Measurements from ENCODE around the gene MSI2. TPM values are rescaled to one million over a fixed set of nuclear protein-coding genes. Genes with fewer than 3 reads are reported as not detected.

The MSI2 gene
- total RNA-seq, 1 donor from 2014 or later: 110 TPM

- DNase-seq (no peak), ATAC-seq (ENCODE audit: poor library complexity) (peak; percentile 26)
- intact Hi-C loops (cut with DNase I): no loop called here
These were observed 93.9 kb downstream of the MSI2 start for GRCh38 chr17:57350266-57350665.

- DNase-seq: no peak
- intact Hi-C loops (cut with DNase I): no loop called here
- peak; percentile 16 for ATAC-seq (ENCODE audit: poor library complexity)
These were observed 96.4 kb downstream of the MSI2 start for GRCh38 chr17:57352665-57353175.

- DNase-seq (no peak), ATAC-seq (ENCODE audit: poor library complexity) (no peak)
- intact Hi-C loops (cut with DNase I): no loop called here
These were observed 98.3 kb downstream of the MSI2 start for GRCh38 chr17:57354673-57355072.

GRCh38 chr17:57355090-57355859 lies 99.0 kb downstream of the MSI2 start:
- no peak for DNase-seq
- intact Hi-C loops (cut with DNase I): no loop called here
- ATAC-seq (ENCODE audit: poor library complexity): peak; percentile 71

- ATAC-seq (ENCODE audit: poor library complexity): no peak
- intact Hi-C loops (cut with DNase I): no loop called here
These were observed 99.9 kb downstream of the MSI2 start for GRCh38 chr17:57356153-57356718.

GRCh38 chr17:57356719-57357391 lies 100.5 kb downstream of the MSI2 start:
- intact Hi-C loops (cut with DNase I): no loop called here

More at GRCh38 chr17:57356153-57356718, 99.9 kb downstream of the MSI2 start:
- DNase-seq: no peak

GRCh38 chr17:57357392-57357784 lies 101.1 kb downstream of the MSI2 start:
- ATAC-seq (ENCODE audit: poor library complexity): peak; percentile 82
- intact Hi-C loops (cut with DNase I): no loop called here
- peak; percentile 82 for DNase-seq

More at GRCh38 chr17:57356719-57357391, 100.5 kb downstream of the MSI2 start:
- DNase-seq (no peak), ATAC-seq (ENCODE audit: poor library complexity) (peak; percentile 1)

GRCh38 chr17:57357830-57358430 lies 101.6 kb downstream of the MSI2 start:
- intact Hi-C loops (cut with DNase I): no loop called here
- no peak for DNase-seq

GRCh38 chr17:57360266-57360665 lies 103.9 kb downstream of the MSI2 start:
- ATAC-seq (ENCODE audit: poor library complexity): peak; percentile 31
- no peak for DNase-seq
- intact Hi-C loops (cut with DNase I): no loop called here

More at GRCh38 chr17:57357830-57358430, 101.6 kb downstream of the MSI2 start:
- ATAC-seq (ENCODE audit: poor library complexity): no peak

GRCh38 chr17:57362797-57363556 lies 106.7 kb downstream of the MSI2 start:
- intact Hi-C loops (cut with DNase I): no loop called here
- no peak for DNase-seq
- no peak for ATAC-seq (ENCODE audit: poor library complexity)

GRCh38 chr17:57363580-57363979 lies 107.3 kb downstream of the MSI2 start:
- ATAC-seq (ENCODE audit: poor library complexity) (no peak), DNase-seq (no peak)
- intact Hi-C loops (cut with DNase I): no loop called here

GRCh38 chr17:57363998-57364643 lies 107.8 kb downstream of the MSI2 start:
- DNase-seq (no peak), ATAC-seq (ENCODE audit: poor library complexity) (no peak)
- intact Hi-C loops (cut with DNase I): no loop called here

GRCh38 chr17:57365420-57365819 lies 109.1 kb downstream of the MSI2 start:
- intact Hi-C loops (cut with DNase I): no loop called here
- ATAC-seq (ENCODE audit: poor library complexity) (peak; percentile 9), DNase-seq (no peak)

GRCh38 chr17:57366177-57366557 lies 109.8 kb downstream of the MSI2 start:
- intact Hi-C loops (cut with DNase I): no loop called here
- no peak for DNase-seq
- ATAC-seq (ENCODE audit: poor library complexity): peak; percentile 2

- peak; percentile 83 for ATAC-seq (ENCODE audit: poor library complexity)
- no peak for DNase-seq
- intact Hi-C loops (cut with DNase I): no loop called here
These were observed 110.4 kb downstream of the MSI2 start for GRCh38 chr17:57366558-57367351.

GRCh38 chr17:57368637-57369336 lies 112.5 kb downstream of the MSI2 start:
- ATAC-seq (ENCODE audit: poor library complexity) (peak; percentile 61), DNase-seq (no peak)
- intact Hi-C loops (cut with DNase I): no loop called here

- no peak for ATAC-seq (ENCODE audit: poor library complexity)
- intact Hi-C loops (cut with DNase I): no loop called here
- DNase-seq: no peak
These were observed 113.2 kb downstream of the MSI2 start for GRCh38 chr17:57369509-57369945.

All from Right ventricle myocardium superior (tissue), 1 donor.